H1 (cell line): ENCODE measurements around the gene SLIT3.

ENCODE experiments used
- BRCA1 ChIP-seq: IDR thresholded peaks from 2 replicates; pipeline ENCODE4 v1.6.1; 2012; ENCODE audit warnings: low read depth, low read length, improper control_type of control experiment
- CBX5 ChIP-seq: fragments of 300-800, 300-1000 bp; sonication (generic); IDR thresholded peaks from 2 replicates; pipeline ENCODE4 v1.7.1; 2016; ENCODE audit warnings: antibody characterized with exemption, low read length, low read depth
- EZH2 ChIP-seq: fragments of 200-600 bp; sonication (generic); IDR thresholded peaks from 2 replicates; pipeline ENCODE4 v1.7.1; 2012; ENCODE audit warnings: low read depth, mild to moderate bottlenecking, moderate library complexity, low read length, inconsistent platforms; ENCODE audit not compliant: severe bottlenecking
- PHF8 ChIP-seq: fragments of 200-600 bp; sonication (generic); conservative IDR thresholded peaks from 2 replicates; pipeline ENCODE4 v1.7.1; 2012; ENCODE audit warnings: low read depth, mild to moderate bottlenecking, inconsistent platforms, low read length, moderate library complexity
- POLR2A ChIP-seq, 2 experiments: IDR thresholded peaks; 1 replicate in 1 of 2; 2 replicates in 1 of 2; pipeline ENCODE4 v1.6.1; 2011; ENCODE audit warnings: low read depth in 2 of 2, low read length in 2 of 2, mild to moderate bottlenecking in 2 of 2; ENCODE audit errors: control extremely low read depth in 1 of 2
- RAD21 ChIP-seq, 2 experiments: IDR thresholded peaks in 1 of 2; conservative IDR thresholded peaks in 1 of 2; 2 replicates each; pipeline ENCODE4 v1.6.1; 2011; ENCODE audit warnings: low read depth in 2 of 2, low read length in 2 of 2, improper control_type of control experiment in 1 of 2, inconsistent platforms in 1 of 2, mild to moderate bottlenecking in 1 of 2, moderate library complexity in 1 of 2
- RXRA ChIP-seq: IDR thresholded peaks from 2 replicates; pipeline ENCODE4 v1.6.1; 2011; ENCODE audit warnings: low read depth, mild to moderate bottlenecking, low read length, moderate library complexity; ENCODE audit not compliant: insufficient read depth
- SIN3A ChIP-seq, 2 experiments: IDR thresholded peaks in 1 of 2; conservative IDR thresholded peaks in 1 of 2; 2 replicates each; pipeline ENCODE4 v1.6.1; 2011 to 2012; ENCODE audit warnings: low read length in 2 of 2, improper control_type of control experiment in 1 of 2, low read depth in 1 of 2, mild to moderate bottlenecking in 1 of 2
- SP2 ChIP-seq: IDR thresholded peaks from 2 replicates; pipeline ENCODE4 v1.6.1; 2012; ENCODE audit warnings: mild to moderate bottlenecking, low read length, inconsistent platforms
- TCF12 ChIP-seq: IDR thresholded peaks from 2 replicates; pipeline ENCODE4 v1.6.1; 2011; ENCODE audit warnings: low read depth, mild to moderate bottlenecking, low read length
- YY1 ChIP-seq: IDR thresholded peaks from 2 replicates; pipeline ENCODE4 v1.6.1; 2011; ENCODE audit warnings: low read depth, mild to moderate bottlenecking, low read length
- ZNF274 ChIP-seq: IDR thresholded peaks from 2 replicates; pipeline ENCODE4 v1.7.0; 2012; ENCODE audit warnings: low read length, borderline replicate concordance; ENCODE audit errors: extremely low read depth
- TF ChIP-seq, protein P1 (sequence below), 3 experiments: IDR thresholded peaks; 1 replicate in 2 of 3; 2 replicates in 1 of 3; pipeline versions ENCODE4 v1.5.1 to v1.6.1; 2011; ENCODE audit warnings: low read length in 3 of 3, mild to moderate bottlenecking in 3 of 3, inconsistent platforms in 2 of 3, low read depth in 1 of 3, moderate library complexity in 1 of 3; ENCODE audit not compliant: insufficient read depth in 1 of 3; ENCODE audit errors: control extremely low read depth in 1 of 3

DNA sequence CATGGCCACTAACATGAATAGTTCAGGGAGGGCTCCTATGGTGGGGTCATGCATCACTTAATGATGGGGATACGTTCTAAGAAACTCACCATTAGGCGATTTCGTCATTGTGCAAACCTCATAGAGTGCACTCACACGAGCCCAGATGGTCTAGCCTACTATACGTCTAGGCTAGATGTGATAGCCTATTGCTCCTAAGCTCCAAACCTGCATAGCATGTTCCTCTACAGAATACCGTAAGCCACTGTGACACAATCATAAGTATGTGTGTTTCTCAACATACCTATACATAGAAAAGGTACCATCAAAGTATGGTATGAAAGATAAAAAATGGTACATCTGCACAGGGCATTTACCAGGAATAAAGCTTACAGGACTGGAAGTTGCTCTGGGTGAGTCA is 6.3 kb downstream of the SLIT3 start:
- TF ChIP-seq YY1: no peak
- no peak for TF ChIP-seq RAD21 (IDR thresholded peaks at IDR 0.05 in 1 of 2, conservative IDR thresholded peaks at IDR 0.05 in 1 of 2; ENCODE audit: low read depth in 2 of 2, low read length in 2 of 2)
- no peak for TF ChIP-seq BRCA1
- TF ChIP-seq, protein P1, sequence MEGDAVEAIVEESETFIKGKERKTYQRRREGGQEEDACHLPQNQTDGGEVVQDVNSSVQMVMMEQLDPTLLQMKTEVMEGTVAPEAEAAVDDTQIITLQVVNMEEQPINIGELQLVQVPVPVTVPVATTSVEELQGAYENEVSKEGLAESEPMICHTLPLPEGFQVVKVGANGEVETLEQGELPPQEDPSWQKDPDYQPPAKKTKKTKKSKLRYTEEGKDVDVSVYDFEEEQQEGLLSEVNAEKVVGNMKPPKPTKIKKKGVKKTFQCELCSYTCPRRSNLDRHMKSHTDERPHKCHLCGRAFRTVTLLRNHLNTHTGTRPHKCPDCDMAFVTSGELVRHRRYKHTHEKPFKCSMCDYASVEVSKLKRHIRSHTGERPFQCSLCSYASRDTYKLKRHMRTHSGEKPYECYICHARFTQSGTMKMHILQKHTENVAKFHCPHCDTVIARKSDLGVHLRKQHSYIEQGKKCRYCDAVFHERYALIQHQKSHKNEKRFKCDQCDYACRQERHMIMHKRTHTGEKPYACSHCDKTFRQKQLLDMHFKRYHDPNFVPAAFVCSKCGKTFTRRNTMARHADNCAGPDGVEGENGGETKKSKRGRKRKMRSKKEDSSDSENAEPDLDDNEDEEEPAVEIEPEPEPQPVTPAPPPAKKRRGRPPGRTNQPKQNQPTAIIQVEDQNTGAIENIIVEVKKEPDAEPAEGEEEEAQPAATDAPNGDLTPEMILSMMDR (IDR thresholded peaks at IDR 0.05; ENCODE audit: control extremely low read depth in 1 of 3, insufficient read depth in 1 of 3, low read depth in 1 of 3, low read length in 3 of 3): no peak
- TF ChIP-seq PHF8: no peak
- TF ChIP-seq ZNF274: no peak
- no peak for TF ChIP-seq RXRA
- TF ChIP-seq SIN3A (conservative IDR thresholded peaks at IDR 0.05 in 1 of 2, IDR thresholded peaks at IDR 0.05 in 1 of 2; ENCODE audit: low read depth in 1 of 2, low read length in 2 of 2): no peak
- TF ChIP-seq POLR2A (IDR thresholded peaks at IDR 0.05; ENCODE audit: control extremely low read depth in 1 of 2, low read depth in 2 of 2, low read length in 2 of 2): no peak
- no peak for TF ChIP-seq CBX5
- no peak for TF ChIP-seq EZH2
- no peak for TF ChIP-seq SP2
- no peak for TF ChIP-seq TCF12
